Uterus (tissue), 2 donors: Measurements from ENCODE around the gene DOK6.

Experiments used
- CTCF ChIP-seq, 4 experiments: fragments of 200-600 bp in 2 of 4; fragments of 450-650 bp in 2 of 4; sonication (generic) in 2 of 4; IDR thresholded peaks; one replicate each; pipeline ENCODE4 v1.5.1; 2016 to 2019; ENCODE audit warnings: antibody characterized with exemption in 4 of 4, mild to moderate bottlenecking in 2 of 4, moderate library complexity in 1 of 4
- POLR2A ChIP-seq, 2 donors: fragments of 450-650 bp; IDR thresholded peaks; one replicate each; pipeline ENCODE4 v1.6.1; 2016; ENCODE audit warnings: antibody characterized with exemption in 2 of 2, mild to moderate bottlenecking in 1 of 2, moderate library complexity in 1 of 2

- no peak for TF ChIP-seq CTCF (IDR thresholded peaks at IDR 0.05)
- no peak for TF ChIP-seq POLR2A (IDR thresholded peaks at IDR 0.05)
These were observed 407.7 kb downstream of the DOK6 start for GRCh38 chr18:69808399-69808798.
